Peyer's patch (tissue), 4 donors: ENCODE measurements around the gene RNF17. TPM values are rescaled to one million over a fixed set of nuclear protein-coding genes. Genes with fewer than 3 reads are reported as not detected.

Experiments
- DNase-seq, 3 donors: peaks; one replicate each; pipeline ENCODE4 v3.0.0-alpha.2; 2017 to 2019
- H3K27ac ChIP-seq, 4 donors: fragments of 200-600 bp; sonication (generic); one replicate each; pipeline ENCODE4 v1.5.1; 2016 to 2019
- H3K27me3 ChIP-seq, 2 donors: fragments of 200-600 bp; sonication (generic); one replicate each; pipeline ENCODE4 v1.5.1; 2019
- H3K36me3 ChIP-seq, 3 donors: fragments of 200-600 bp; sonication (generic); one replicate each; pipeline ENCODE4 v1.5.1; 2016 to 2019
- H3K4me1 ChIP-seq, 4 donors: fragments of 200-600 bp; sonication (generic); one replicate each; pipeline ENCODE4 v1.5.1; 2016 to 2019
- H3K4me3 ChIP-seq, 4 donors: fragments of 200-600 bp; sonication (generic); 1 replicate in 3 of 4; 2 replicates in 1 of 4; pipeline ENCODE4 v1.5.1; 2016 to 2019; ENCODE audit warnings: mild to moderate bottlenecking in 1 of 4
- H3K9me3 ChIP-seq, 4 donors: fragments of 200-600 bp; sonication (generic); one replicate each; pipeline ENCODE4 v1.5.1; 2016 to 2019; ENCODE audit warnings: mild to moderate bottlenecking in 1 of 4
- POLR2A ChIP-seq, 2 donors: fragments of 450-650 bp; IDR thresholded peaks; one replicate each; pipeline ENCODE4 v1.5.1; 2017; ENCODE audit warnings: antibody characterized with exemption in 2 of 2, mild to moderate bottlenecking in 2 of 2, moderate library complexity in 2 of 2
- total RNA-seq, 4 donors: library from RNA; depleted of rRNA; stranded (reverse); fragments of >200 nt; gene quantifications; one replicate each; pipeline ENCODE4 v1.1.0, GENCODE V29; 2016
- TF ChIP-seq, protein P1 (sequence below), 6 experiments: fragments of 450-650 bp in 4 of 6; fragments of 200-600 bp in 2 of 6; sonication (generic) in 1 of 6; IDR thresholded peaks; one replicate each; pipeline ENCODE4 v1.5.1; 2017 to 2019; ENCODE audit warnings: antibody characterized with exemption in 6 of 6, mild to moderate bottlenecking in 3 of 6, moderate library complexity in 1 of 6

The RNF17 gene
- total RNA-seq, 4 donors from 2014 or later = not detected

GRCh38 chr13:24893863-24894262 lies 129.9 kb downstream of the RNF17 start:
- no peak for TF ChIP-seq POLR2A (IDR thresholded peaks at IDR 0.05)
- TF ChIP-seq, protein P1, sequence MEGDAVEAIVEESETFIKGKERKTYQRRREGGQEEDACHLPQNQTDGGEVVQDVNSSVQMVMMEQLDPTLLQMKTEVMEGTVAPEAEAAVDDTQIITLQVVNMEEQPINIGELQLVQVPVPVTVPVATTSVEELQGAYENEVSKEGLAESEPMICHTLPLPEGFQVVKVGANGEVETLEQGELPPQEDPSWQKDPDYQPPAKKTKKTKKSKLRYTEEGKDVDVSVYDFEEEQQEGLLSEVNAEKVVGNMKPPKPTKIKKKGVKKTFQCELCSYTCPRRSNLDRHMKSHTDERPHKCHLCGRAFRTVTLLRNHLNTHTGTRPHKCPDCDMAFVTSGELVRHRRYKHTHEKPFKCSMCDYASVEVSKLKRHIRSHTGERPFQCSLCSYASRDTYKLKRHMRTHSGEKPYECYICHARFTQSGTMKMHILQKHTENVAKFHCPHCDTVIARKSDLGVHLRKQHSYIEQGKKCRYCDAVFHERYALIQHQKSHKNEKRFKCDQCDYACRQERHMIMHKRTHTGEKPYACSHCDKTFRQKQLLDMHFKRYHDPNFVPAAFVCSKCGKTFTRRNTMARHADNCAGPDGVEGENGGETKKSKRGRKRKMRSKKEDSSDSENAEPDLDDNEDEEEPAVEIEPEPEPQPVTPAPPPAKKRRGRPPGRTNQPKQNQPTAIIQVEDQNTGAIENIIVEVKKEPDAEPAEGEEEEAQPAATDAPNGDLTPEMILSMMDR (IDR thresholded peaks at IDR 0.05) = no peak
- DNase-seq = no peak
- Histone ChIP-seq H3K27ac (no peak overlapping the region), H3K4me3 (no peak overlapping the region), H3K9me3 (no peaks in the 10 kb centered on the region), H3K4me1 (no peaks in the 10 kb centered on the region), H3K36me3 (peaks cover 0 to 29% (median 0%) of the 10 kb centered on the region in 3 donors), H3K27me3 (no peaks in the 10 kb centered on the region)

DNA sequence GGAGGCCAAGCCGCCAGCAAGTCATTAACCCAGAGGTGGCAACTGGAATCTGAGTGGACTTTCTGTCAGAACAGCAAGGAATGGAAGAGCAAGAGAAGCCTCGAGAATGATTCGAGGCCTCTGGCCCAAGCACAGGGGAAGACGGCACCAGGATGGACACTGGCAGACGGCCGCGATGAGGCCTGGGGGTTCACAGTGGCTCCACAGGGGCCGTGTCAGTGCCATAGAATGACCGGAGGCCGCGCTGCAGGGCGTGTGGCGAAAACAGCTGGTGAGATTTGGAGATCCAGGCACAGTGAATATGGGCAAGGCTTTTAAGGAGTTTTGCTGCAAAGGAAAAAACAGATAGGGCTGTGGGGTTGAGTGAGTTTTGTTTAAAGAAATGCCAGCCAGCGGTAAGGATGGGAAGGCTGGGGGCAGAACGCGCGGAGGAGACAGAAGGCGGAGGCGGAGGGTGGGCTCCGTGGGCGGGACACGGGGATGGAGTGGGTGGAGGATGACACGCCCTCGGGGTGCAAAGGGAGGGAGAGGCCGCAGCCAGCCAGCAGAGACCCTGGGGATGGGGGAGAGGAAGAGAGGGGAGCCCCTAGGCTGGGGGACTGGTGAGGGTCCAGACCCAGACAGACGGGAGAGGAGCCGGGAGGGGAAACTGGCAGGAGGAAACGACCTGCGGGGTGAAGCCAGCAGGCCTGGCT lies 130.5 kb downstream of the RNF17 start:
- Histone ChIP-seq H3K36me3 (peaks cover 0 to 23% (median 0%) of the 10 kb centered on the region in 3 donors), H3K9me3 (no peaks in the 10 kb centered on the region), H3K27me3 (no peaks in the 10 kb centered on the region), H3K4me3 (no peak overlapping the region), H3K4me1 (no peaks in the 10 kb centered on the region), H3K27ac (no peak overlapping the region)
- TF ChIP-seq, protein P1 (IDR thresholded peaks at IDR 0.05) = no peak
- DNase-seq = no peak

DNA sequence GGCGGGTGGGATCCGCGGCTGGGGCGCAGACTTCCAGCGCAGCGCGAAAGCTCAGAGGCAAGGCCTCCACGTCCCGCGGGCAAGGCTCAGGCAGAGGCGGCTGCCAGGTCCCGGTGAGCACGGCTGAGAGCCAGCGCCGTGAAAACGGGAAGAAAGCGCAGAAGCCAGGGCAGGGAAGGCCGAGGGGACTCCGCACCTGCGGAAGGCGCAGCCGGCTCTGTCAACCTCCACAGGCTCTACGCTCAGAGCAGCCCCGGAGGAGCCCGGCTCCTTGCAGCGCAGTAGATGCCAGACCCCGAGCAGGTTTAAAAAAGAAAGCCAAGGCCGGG lies 131.0 kb downstream of the RNF17 start:
- Histone ChIP-seq H3K9me3 (no peaks in the 10 kb centered on the region), H3K36me3 (peaks cover 0 to 18% (median 0%) of the 10 kb centered on the region in 3 donors), H3K4me1 (no peaks in the 10 kb centered on the region), H3K27me3 (no peaks in the 10 kb centered on the region), H3K4me3 (no peak overlapping the region), H3K27ac (no peak overlapping the region)
- no peak for TF ChIP-seq POLR2A (IDR thresholded peaks at IDR 0.05)
- TF ChIP-seq, protein P1 (IDR thresholded peaks at IDR 0.05) = no peak
- DNase-seq = no peak

- no peak overlapping the region for H3K4me3 ChIP-seq
- no peaks in the 10 kb centered on the region for H3K9me3 ChIP-seq
- peaks cover 0 to 12% (median 0%) of the 10 kb centered on the region in 3 donors for H3K36me3 ChIP-seq
- H3K4me1 ChIP-seq = no peaks in the 10 kb centered on the region
- no peaks in the 10 kb centered on the region for H3K27me3 ChIP-seq
- DNase-seq = no peak
- TF ChIP-seq, protein P1 (IDR thresholded peaks at IDR 0.05) = no peak
- TF ChIP-seq POLR2A (IDR thresholded peaks at IDR 0.05) = no peak
- no peak overlapping the region for H3K27ac ChIP-seq
Observed at GRCh38 chr13:24896061-24896460, 132.1 kb downstream of the RNF17 start.

DNA sequence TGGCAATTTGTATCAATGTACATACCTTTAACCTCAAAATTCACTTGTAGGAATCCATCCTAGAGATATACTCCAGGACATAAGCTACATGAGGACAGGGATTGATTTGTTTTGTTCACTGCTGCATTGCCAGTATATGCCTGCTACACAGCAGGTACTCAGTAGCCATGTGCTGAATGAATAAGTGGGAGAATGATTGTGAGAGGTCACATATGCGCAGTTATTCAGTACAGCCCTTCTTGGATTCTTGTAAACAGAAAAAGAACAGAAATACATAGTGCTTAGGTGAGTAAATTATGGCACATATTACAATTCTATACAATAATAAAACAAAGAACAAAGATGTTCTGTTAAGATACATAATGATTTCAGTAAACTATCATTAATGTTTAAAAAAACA lies 133.3 kb downstream of the RNF17 start:
- H3K4me1 ChIP-seq = no peaks in the 10 kb centered on the region
- no peak overlapping the region for H3K4me3 ChIP-seq
- H3K36me3 ChIP-seq = peaks cover 0 to 4% (median 0%) of the 10 kb centered on the region in 3 donors
- H3K9me3 ChIP-seq = no peaks in the 10 kb centered on the region
- H3K27ac ChIP-seq = no peak overlapping the region
- TF ChIP-seq, protein P1 (IDR thresholded peaks at IDR 0.05) = no peak
- TF ChIP-seq POLR2A (IDR thresholded peaks at IDR 0.05) = no peak
- no peak for DNase-seq
- no peaks in the 10 kb centered on the region for H3K27me3 ChIP-seq

DNA sequence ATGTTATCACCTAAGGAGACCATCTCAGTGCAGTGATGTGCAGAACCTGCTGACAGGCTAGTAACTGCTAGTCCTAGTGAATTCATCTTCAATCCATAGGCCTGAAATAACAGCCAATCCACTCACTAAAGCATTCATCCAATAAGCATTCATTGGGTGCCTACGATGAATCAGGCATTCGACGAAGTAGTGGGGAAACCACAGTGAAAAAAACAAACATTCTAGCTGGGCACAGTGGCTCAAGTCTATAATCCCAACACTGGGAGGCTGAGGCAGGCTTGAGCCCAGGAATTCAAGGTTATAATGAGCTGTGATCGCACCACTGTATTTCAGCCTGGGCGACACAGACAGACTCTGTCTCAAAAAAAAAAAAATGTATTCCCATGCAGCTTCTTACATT lies 135.6 kb downstream of the RNF17 start:
- Histone ChIP-seq H3K27ac (no peak overlapping the region), H3K4me1 (no peaks in the 10 kb centered on the region), H3K4me3 (no peak overlapping the region), H3K27me3 (no peaks in the 10 kb centered on the region), H3K36me3 (no peaks in the 10 kb centered on the region), H3K9me3 (no peaks in the 10 kb centered on the region)
- TF ChIP-seq POLR2A (IDR thresholded peaks at IDR 0.05) = no peak
- TF ChIP-seq, protein P1 (IDR thresholded peaks at IDR 0.05) = no peak
- no peak for DNase-seq
